HEK293T (cell line): ENCODE data around the gene NEK6.

ENCODE experiments used
- CTCF ChIA-PET: fragments of 350-600 bp; formaldehyde crosslinking; extraction: SDS; loops from one replicate; lab custom pipeline; 2021; ENCODE audit warnings: antibody characterized with exemption, inconsistent platforms; lab: Yijun Ruan, JAX
- POLR2A ChIA-PET: fragments of 350-600 bp; formaldehyde crosslinking; extraction: SDS; loops from one replicate; lab custom pipeline; 2020; ENCODE audit warnings: antibody characterized with exemption, inconsistent platforms; lab: Yijun Ruan, JAX
- DNase-seq: peaks from one replicate; pipeline ENCODE4 v3.0.0; 2012; ENCODE audit warnings: mixed read lengths; ENCODE audit errors: extremely low spot score
- ARNT ChIP-seq: fragments of 450-650 bp; IDR thresholded peaks from 2 replicates; pipeline ENCODE4 v1.6.1; 2017; ENCODE audit warnings: mild to moderate bottlenecking
- BHLHE40 ChIP-seq: fragments of 450-650 bp; IDR thresholded peaks from 2 replicates; pipeline ENCODE4 v1.6.1; 2016; ENCODE audit warnings: mild to moderate bottlenecking, moderate library complexity, borderline replicate concordance
- CTBP1 ChIP-seq: fragments of 450-650 bp; IDR thresholded peaks from 2 replicates; pipeline ENCODE4 v1.6.1; 2016; ENCODE audit warnings: borderline replicate concordance
- ELF4 ChIP-seq: fragments of 450-650 bp; IDR thresholded peaks from 2 replicates; pipeline ENCODE4 v1.6.1; 2017; ENCODE audit warnings: antibody characterized with exemption
- FOXA1 ChIP-seq: fragments of 450-650 bp; IDR thresholded peaks from 2 replicates; pipeline ENCODE4 v1.6.1; 2016; ENCODE audit warnings: mild to moderate bottlenecking
- FOXK2 ChIP-seq: fragments of 450-650 bp; IDR thresholded peaks from 2 replicates; pipeline ENCODE4 v1.6.1; 2016; ENCODE audit warnings: mild to moderate bottlenecking
- FOXM1 ChIP-seq: fragments of 450-650 bp; IDR thresholded peaks from 2 replicates; pipeline ENCODE4 v1.6.1; 2017; ENCODE audit warnings: mild to moderate bottlenecking, borderline replicate concordance
- HDGF ChIP-seq: fragments of 450-650 bp; IDR thresholded peaks from 2 replicates; pipeline ENCODE4 v1.6.1; 2017; ENCODE audit warnings: antibody characterized with exemption, borderline replicate concordance
- L3MBTL2 ChIP-seq: fragments of 450-650 bp; conservative IDR thresholded peaks from 2 replicates; pipeline ENCODE4 v1.6.1; 2016; ENCODE audit warnings: mild to moderate bottlenecking
- LEF1 ChIP-seq: fragments of 450-650 bp; IDR thresholded peaks from 2 replicates; pipeline ENCODE4 v1.6.1; 2017; ENCODE audit warnings: mild to moderate bottlenecking, borderline replicate concordance
- NFRKB ChIP-seq: fragments of 450-650 bp; IDR thresholded peaks from 2 replicates; pipeline ENCODE4 v1.6.1; 2016; ENCODE audit warnings: mild to moderate bottlenecking, moderate library complexity
- PKNOX1 ChIP-seq: fragments of 450-650 bp; IDR thresholded peaks from 2 replicates; pipeline ENCODE4 v1.6.1; 2016
- SP1 ChIP-seq: fragments of 450-650 bp; IDR thresholded peaks from 2 replicates; pipeline ENCODE4 v1.6.1; 2017
- SUZ12 ChIP-seq: fragments of 450-650 bp; IDR thresholded peaks from 2 replicates; pipeline ENCODE4 v1.6.1; 2016; ENCODE audit warnings: mild to moderate bottlenecking
- TARDBP ChIP-seq: fragments of 450-650 bp; IDR thresholded peaks from 2 replicates; pipeline ENCODE4 v1.6.1; 2016
- ZNF384 ChIP-seq: fragments of 450-650 bp; IDR thresholded peaks from 2 replicates; pipeline ENCODE4 v1.6.1; 2016

Gene NEK6

DNA sequence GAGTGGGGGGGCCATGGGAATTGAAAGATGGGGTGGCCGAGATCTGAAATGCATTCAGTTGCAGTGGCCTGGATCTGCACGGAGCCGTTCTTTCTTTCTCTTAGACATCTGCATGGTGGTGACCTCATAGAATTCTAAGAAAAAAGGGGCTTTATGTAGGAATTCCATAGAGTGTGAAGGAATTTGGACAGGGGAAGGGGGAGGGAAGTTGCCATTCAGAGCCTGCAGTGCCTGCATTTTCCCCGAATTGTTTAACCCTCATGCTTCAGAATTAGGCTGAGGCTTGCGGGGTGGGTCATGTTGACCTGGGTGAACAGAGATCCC lies 4.9 kb downstream of the NEK6 start:
- DNase-seq, result no peak
- TF ChIP-seq ELF4, result no peak
- no peak for TF ChIP-seq L3MBTL2
- no peak for TF ChIP-seq PKNOX1
- no peak for TF ChIP-seq FOXM1
- TF ChIP-seq HDGF, result no peak
- TF ChIP-seq ZNF384, result no peak
- POLR2A ChIA-PET, result no interaction called here
- CTCF ChIA-PET, result no interaction called here

DNA sequence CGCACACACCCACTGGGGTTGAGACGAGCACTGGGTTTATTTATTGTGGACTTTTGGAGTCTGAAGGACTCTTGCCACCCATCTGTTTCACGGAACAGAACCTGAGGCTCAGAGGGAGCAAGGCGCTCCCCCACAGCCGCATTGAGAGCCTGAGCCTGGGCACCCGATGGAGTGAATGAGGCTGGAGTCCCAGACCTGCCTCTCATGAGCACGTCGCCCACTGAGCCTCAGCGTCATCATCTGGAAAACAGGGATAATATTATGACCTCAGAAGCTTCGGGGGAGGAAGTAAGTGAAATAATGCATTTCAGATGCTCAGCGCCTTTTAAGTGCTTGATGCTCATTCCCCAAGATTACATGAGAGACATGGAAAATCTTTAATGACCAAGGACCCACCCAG lies 5.5 kb downstream of the NEK6 start:
- DNase-seq, result no peak
- TF ChIP-seq ELF4 (no peak), TARDBP (no peak), BHLHE40 (no peak), HDGF (no peak), SUZ12 (no peak)
- CTCF ChIA-PET, result no interaction called here
- POLR2A ChIA-PET, result no interaction called here

- POLR2A ChIA-PET, result no interaction called here
- no peak for DNase-seq
- TF ChIP-seq L3MBTL2, result no peak
- TF ChIP-seq FOXA1, result no peak
- TF ChIP-seq SP1, result no peak
- no peak for TF ChIP-seq FOXK2
- TF ChIP-seq PKNOX1, result no peak
- TF ChIP-seq SUZ12, result no peak
- TF ChIP-seq NFRKB, result no peak
- TF ChIP-seq HDGF, result no peak
- TF ChIP-seq ARNT, result no peak
- TF ChIP-seq ELF4, result no peak
- TF ChIP-seq ZNF384, result no peak
- no peak for TF ChIP-seq CTBP1
- no peak for TF ChIP-seq BHLHE40
- TF ChIP-seq LEF1, result no peak
- TF ChIP-seq TARDBP, result no peak
- no peak for TF ChIP-seq FOXM1
- CTCF ChIA-PET, result no interaction called here
Measured at GRCh38 chr9:124263800-124264426, 6.2 kb downstream of the NEK6 start.

DNA sequence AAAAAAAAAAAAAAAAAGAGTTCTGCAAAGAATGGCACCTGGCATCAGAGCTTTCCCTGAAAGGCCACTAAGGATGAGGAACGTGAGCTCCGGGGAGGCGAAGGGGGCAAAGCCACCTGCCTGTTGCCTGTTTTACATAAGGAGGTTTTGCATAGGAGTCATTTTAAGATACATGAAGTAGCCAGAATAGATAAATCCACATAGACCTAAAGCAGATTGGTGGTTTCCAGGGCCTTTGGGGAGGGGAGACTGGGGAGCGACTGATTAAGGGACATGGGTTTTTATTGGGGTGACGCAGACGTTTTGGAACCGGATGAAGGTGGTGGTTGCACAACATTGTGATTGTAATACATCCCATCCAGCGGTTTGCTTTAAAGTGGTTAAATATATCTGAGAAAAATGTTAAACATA lies 7.1 kb downstream of the NEK6 start:
- ChIA-PET POLR2A (no interaction called here), CTCF (no interaction called here)
- DNase-seq, result no peak
- no peak for TF ChIP-seq FOXA1
- no peak for TF ChIP-seq PKNOX1
- no peak for TF ChIP-seq ELF4
- no peak for TF ChIP-seq L3MBTL2
- TF ChIP-seq ZNF384, result no peak
- no peak for TF ChIP-seq BHLHE40
- TF ChIP-seq FOXM1, result no peak
- no peak for TF ChIP-seq ARNT

DNA sequence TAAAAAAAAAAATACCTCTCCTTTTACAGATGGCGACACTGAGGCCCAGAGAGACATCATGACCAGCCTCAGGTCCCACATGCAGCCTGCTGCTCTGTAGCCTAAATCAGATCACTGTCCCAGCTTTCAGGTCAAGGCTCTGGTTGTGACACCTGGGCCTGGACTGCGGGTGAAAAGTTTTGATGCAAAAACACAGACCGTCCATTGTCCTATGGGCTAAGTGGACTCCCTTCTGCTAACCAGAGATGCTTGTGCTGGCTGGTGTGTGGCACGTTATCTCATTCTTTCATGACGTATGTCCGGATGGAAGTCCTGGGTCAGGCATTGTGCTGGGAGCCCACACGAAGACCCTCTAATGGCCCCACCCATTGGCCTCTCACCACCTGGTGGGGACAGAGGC lies 7.8 kb downstream of the NEK6 start:
- TF ChIP-seq LEF1, result no peak
- no peak for TF ChIP-seq ARNT
- TF ChIP-seq TARDBP, result no peak
- no peak for TF ChIP-seq NFRKB
- no peak for TF ChIP-seq SUZ12
- TF ChIP-seq ELF4, result no peak
- no peak for TF ChIP-seq SP1
- TF ChIP-seq BHLHE40, result no peak
- TF ChIP-seq CTBP1, result no peak
- TF ChIP-seq HDGF, result no peak
- TF ChIP-seq PKNOX1, result no peak
- no peak for TF ChIP-seq L3MBTL2
- TF ChIP-seq FOXA1, result no peak
- no peak for TF ChIP-seq ZNF384
- TF ChIP-seq FOXM1, result no peak
- TF ChIP-seq FOXK2, result no peak
- POLR2A ChIA-PET, result no interaction called here
- CTCF ChIA-PET, result no interaction called here
- DNase-seq, result no peak

DNA sequence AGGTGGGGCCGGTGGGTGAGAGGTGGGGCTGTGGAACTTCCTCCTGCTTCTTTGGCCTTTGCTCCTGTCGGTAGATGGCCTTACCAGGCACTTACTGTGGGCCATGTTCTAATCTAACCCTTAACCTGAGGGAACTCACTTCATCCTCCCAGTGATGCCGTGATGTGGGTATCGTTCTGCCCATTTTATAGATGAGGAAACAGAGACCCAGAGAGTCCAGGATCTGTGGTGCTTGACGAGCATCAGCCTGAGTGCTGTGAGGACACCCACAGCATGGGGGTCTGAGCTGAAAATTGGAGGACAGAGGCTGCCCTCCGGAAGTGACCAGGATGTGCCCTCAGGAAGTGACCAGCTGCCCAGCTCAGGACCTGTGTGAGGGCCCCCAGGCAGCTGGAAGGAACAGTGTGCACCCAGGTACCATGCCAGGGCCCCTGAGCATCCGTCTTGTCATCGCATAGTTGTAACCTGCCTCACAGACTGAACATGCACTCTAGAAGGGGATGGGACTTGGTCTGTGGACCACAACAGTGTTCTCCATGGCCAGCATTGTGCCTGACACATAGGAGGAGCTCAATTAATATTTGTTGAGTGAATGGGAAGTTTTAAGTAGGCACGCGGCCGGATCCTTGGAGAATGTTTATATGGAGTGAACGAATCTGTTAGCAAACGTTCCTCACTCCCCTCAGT lies 8.5 kb downstream of the NEK6 start:
- TF ChIP-seq CTBP1 (no peak), ZNF384 (no peak), SP1 (no peak), ELF4 (no peak), FOXA1 (no peak), FOXM1 (no peak), TARDBP (no peak), LEF1 (no peak), NFRKB (no peak), PKNOX1 (no peak), L3MBTL2 (no peak)
- no peak for DNase-seq
- POLR2A ChIA-PET, result no interaction called here
- CTCF ChIA-PET, result no interaction called here
